Activated CD4-positive, CD25-positive, alpha-beta regulatory T cell treated with anti-CD3 and anti-CD28 coated beads, Interleukin-2, amount 50 U/mL, for 72 hours (primary cell): Measurements from ENCODE around the gene CITED4.

ENCODE experiments used
- DNase-seq: peaks from one replicate; pipeline ENCODE4 v3.0.0; 2021

CITED4 gene

GRCh38 chr1:40851643-40852042 is 10.5 kb downstream of the CITED4 start:
- DNase-seq: no peak

- DNase-seq: peak; percentile 82
Measured at GRCh38 chr1:40849801-40850592, 12.2 kb downstream of the CITED4 start.

- DNase-seq: no peak
Measured at GRCh38 chr1:40848530-40849189, 13.5 kb downstream of the CITED4 start.

GRCh38 chr1:40847023-40847745 is 15.0 kb downstream of the CITED4 start:
- DNase-seq: no peak

GRCh38 chr1:40845895-40846294 is 16.3 kb downstream of the CITED4 start:
- no peak for DNase-seq

- DNase-seq: no peak
Measured at GRCh38 chr1:40844887-40845878, 17.0 kb downstream of the CITED4 start.

- no peak for DNase-seq
Measured at GRCh38 chr1:40844079-40844478, 18.1 kb downstream of the CITED4 start.

GRCh38 chr1:40842691-40843090 is 19.5 kb downstream of the CITED4 start:
- DNase-seq: no peak

- DNase-seq: no peak
Measured at GRCh38 chr1:40842207-40842606, 20.0 kb downstream of the CITED4 start.

GRCh38 chr1:40841602-40842001 is 20.6 kb downstream of the CITED4 start:
- no peak for DNase-seq

GRCh38 chr1:40840526-40841323 is 21.4 kb downstream of the CITED4 start:
- no peak for DNase-seq

GRCh38 chr1:40839943-40840335 is 22.2 kb downstream of the CITED4 start:
- DNase-seq: no peak

GRCh38 chr1:40838980-40839942 is 22.9 kb downstream of the CITED4 start:
- no peak for DNase-seq

- DNase-seq: no peak
Measured at GRCh38 chr1:40838045-40838979, 23.9 kb downstream of the CITED4 start.

GRCh38 chr1:40837601-40838000 is 24.6 kb downstream of the CITED4 start:
- no peak for DNase-seq

- no peak for DNase-seq
Measured at GRCh38 chr1:40836283-40836682, 25.9 kb downstream of the CITED4 start.

GRCh38 chr1:40834968-40835545 is 27.1 kb downstream of the CITED4 start:
- DNase-seq: no peak

GRCh38 chr1:40833979-40834378 is 28.2 kb downstream of the CITED4 start:
- DNase-seq: no peak
